NB4 (cell line): Measurements from ENCODE around the gene FSTL5.

Experiments used
- DNase-seq: peaks from one replicate; pipeline ENCODE4 v3.0.0; 2010; ENCODE audit warnings: low read depth
- H3K4me3 ChIP-seq: one replicate; pipeline ENCODE4 v1.5.1; 2011; ENCODE audit warnings: mild to moderate bottlenecking, low read depth, low read length, moderate library complexity
- CTCF ChIP-seq: IDR thresholded peaks from one replicate; pipeline ENCODE4 v1.5.1; 2012; ENCODE audit warnings: low read depth, low read length
- MAX ChIP-seq: IDR thresholded peaks from 2 replicates; pipeline ENCODE4 v1.6.1; 2011; ENCODE audit warnings: low read depth, low read length
- MYC ChIP-seq: IDR thresholded peaks from 2 replicates; pipeline ENCODE4 v1.6.1; 2011; ENCODE audit warnings: low read depth, low read length
- POLR2A ChIP-seq: IDR thresholded peaks from 2 replicates; pipeline ENCODE4 v1.6.1; 2011; ENCODE audit warnings: mild to moderate bottlenecking; ENCODE audit not compliant: insufficient read length; ENCODE audit errors: extremely low read depth

FSTL5 gene

GRCh38 chr4:161992317-161992716 is 171.5 kb downstream of the FSTL5 start:
- DNase-seq = no peak
- no peak for TF ChIP-seq CTCF
- TF ChIP-seq POLR2A = no peak
- no peak for TF ChIP-seq MYC
- TF ChIP-seq MAX = no peak
- H3K4me3 ChIP-seq = no peak overlapping the region

- no peak overlapping the region for H3K4me3 ChIP-seq
- no peak for DNase-seq
These were observed 172.0 kb downstream of the FSTL5 start for GRCh38 chr4:161991811-161992210.

GRCh38 chr4:161990721-161991120 is 173.1 kb downstream of the FSTL5 start:
- TF ChIP-seq MYC (no peak), CTCF (no peak), POLR2A (no peak), MAX (no peak)
- DNase-seq = no peak
- no peak overlapping the region for H3K4me3 ChIP-seq

More at GRCh38 chr4:161991811-161992210, 172.0 kb downstream of the FSTL5 start:
- no peak for TF ChIP-seq CTCF
- TF ChIP-seq POLR2A = no peak
- TF ChIP-seq MYC = no peak
- TF ChIP-seq MAX = no peak

- no peak for TF ChIP-seq POLR2A
- no peak for TF ChIP-seq MYC
- no peak for TF ChIP-seq CTCF
- TF ChIP-seq MAX = no peak
- DNase-seq = no peak
- H3K4me3 ChIP-seq = no peak overlapping the region
These were observed 174.9 kb downstream of the FSTL5 start for GRCh38 chr4:161988946-161989345.

- no peak for DNase-seq
- H3K4me3 ChIP-seq = no peak overlapping the region
- no peak for TF ChIP-seq CTCF
- TF ChIP-seq MYC = no peak
- TF ChIP-seq MAX = no peak
- no peak for TF ChIP-seq POLR2A
These were observed 176.2 kb downstream of the FSTL5 start for GRCh38 chr4:161987611-161988010.

GRCh38 chr4:161952382-161952781 is 211.4 kb downstream of the FSTL5 start:
- no peak for TF ChIP-seq POLR2A
- no peak for TF ChIP-seq CTCF
- no peak for TF ChIP-seq MYC
- no peak for TF ChIP-seq MAX
- DNase-seq = no peak
- H3K4me3 ChIP-seq = no peak overlapping the region
